ENCODE measurements around the gene CCDC88B. TPM values are rescaled to one million over a fixed set of nuclear protein-coding genes. Genes with fewer than 3 reads are reported as not detected.
A peak's percentile ranks its signal among the peaks of the same experiment; 100 is the strongest.
"Not testable (repeated sequence)": the region's sequence is repeated elsewhere in the genome, so short reads cannot be mapped to it uniquely, and the experiment has no call there.

The CCDC88B gene
- total RNA-seq, 1 donor = 1.2 TPM

DNA sequence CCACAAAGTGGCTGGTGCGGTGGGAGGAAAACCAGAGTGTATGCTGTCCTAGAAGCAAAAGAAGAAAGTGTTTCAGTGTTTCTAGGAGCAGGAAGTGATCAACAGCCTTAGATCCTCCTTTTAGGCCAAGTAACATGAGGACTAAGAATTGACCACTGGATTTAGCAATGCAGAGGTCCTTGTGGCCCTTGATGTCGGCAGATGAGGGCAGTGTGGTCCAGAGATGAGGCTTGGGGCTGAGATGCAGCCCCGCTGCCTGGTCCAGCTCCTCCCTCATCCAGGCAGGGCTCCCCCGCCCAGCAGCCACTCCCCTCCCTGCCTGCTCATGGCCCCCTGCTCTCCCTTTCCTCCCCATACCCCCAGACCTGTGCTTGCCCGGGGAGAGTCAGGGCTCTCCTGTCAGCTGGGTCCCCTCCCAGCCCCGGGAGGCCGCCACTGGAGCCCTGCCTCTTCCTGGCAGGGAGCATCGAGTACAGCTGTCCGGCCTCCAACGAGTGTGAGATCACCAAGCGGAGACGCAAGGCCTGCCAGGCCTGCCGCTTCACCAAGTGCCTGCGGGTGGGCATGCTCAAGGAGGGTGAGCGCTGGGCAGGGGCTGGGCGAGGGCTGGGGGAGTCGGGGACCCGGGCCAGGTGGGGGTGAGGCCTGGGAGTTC lies 26.4 kb upstream of the CCDC88B start:
- peak; percentile 77 for DNase-seq (ENCODE audit: low read depth)
- TF ChIP-seq, protein P1, sequence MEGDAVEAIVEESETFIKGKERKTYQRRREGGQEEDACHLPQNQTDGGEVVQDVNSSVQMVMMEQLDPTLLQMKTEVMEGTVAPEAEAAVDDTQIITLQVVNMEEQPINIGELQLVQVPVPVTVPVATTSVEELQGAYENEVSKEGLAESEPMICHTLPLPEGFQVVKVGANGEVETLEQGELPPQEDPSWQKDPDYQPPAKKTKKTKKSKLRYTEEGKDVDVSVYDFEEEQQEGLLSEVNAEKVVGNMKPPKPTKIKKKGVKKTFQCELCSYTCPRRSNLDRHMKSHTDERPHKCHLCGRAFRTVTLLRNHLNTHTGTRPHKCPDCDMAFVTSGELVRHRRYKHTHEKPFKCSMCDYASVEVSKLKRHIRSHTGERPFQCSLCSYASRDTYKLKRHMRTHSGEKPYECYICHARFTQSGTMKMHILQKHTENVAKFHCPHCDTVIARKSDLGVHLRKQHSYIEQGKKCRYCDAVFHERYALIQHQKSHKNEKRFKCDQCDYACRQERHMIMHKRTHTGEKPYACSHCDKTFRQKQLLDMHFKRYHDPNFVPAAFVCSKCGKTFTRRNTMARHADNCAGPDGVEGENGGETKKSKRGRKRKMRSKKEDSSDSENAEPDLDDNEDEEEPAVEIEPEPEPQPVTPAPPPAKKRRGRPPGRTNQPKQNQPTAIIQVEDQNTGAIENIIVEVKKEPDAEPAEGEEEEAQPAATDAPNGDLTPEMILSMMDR (IDR thresholded peaks at IDR 0.05; ENCODE audit: insufficient read depth, low read length) = peak; percentile 30
- H3K4me3 ChIP-seq (ENCODE audit: low read depth, low read length) = peak overlapping the region; percentile 62

DNA sequence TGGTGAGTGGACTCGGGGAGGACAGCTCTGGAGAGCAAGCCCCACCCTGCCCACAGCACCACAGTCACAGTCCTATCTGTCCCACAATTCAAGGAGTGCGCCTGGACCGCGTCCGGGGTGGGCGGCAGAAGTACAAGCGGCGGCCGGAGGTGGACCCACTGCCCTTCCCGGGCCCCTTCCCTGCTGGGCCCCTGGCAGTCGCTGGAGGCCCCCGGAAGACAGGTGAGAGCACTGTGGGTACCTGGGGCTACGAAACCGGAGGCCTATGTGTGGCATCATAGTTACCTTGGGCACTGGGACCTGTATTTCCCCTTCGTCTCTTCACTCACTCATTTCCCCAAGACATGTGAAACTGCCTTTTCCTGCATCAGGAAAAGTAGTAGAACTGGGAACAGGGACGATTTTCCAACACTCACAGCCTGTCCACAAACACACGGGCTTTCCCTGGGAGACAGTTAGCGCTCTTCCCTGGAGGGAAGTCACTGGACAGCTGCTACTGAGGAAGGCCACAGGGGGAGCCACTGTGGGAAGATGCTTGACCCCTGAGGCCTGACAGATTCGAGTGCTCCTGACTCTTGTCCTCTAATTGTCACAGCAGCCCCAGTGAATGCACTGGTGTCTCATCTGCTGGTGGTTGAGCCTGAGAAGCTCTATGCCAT lies 25.7 kb upstream of the CCDC88B start:
- no peak for DNase-seq (ENCODE audit: low read depth)

DNA sequence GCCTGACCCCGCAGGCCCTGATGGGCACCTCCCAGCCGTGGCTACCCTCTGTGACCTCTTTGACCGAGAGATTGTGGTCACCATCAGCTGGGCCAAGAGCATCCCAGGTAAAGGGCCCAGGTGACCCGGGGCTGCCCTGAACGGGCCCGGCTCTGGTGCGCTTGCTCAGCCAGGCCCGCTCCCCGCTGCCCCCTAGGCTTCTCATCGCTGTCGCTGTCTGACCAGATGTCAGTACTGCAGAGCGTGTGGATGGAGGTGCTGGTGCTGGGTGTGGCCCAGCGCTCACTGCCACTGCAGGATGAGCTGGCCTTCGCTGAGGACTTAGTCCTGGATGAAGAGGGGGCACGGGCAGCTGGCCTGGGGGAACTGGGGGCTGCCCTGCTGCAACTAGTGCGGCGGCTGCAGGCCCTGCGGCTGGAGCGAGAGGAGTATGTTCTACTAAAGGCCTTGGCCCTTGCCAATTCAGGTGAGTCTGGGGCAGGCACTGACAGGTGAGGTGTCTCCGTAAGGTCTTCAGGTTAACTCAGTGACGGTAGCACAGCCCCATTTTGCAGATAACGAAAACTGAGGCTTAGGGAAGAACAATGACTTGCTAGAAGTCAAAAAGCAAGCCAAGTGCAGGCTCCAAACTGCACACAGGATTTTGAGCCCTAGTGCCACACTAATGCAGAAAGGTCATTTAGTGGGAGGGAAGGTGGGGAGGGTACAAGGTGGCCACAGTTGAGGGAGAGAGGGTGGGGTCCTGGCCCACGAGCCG lies 25.0 kb upstream of the CCDC88B start:
- no peak for DNase-seq (ENCODE audit: low read depth)
- TF ChIP-seq, protein P1 (IDR thresholded peaks at IDR 0.05; ENCODE audit: insufficient read depth, low read length) = no peak
- no peak overlapping the region for H3K4me3 ChIP-seq (ENCODE audit: low read depth, low read length)

More for the DNA sequence above, 25.7 kb upstream of the CCDC88B start:
- TF ChIP-seq, protein P1 (IDR thresholded peaks at IDR 0.05; ENCODE audit: insufficient read depth, low read length) = peak; percentile 24
- peak overlapping the region; percentile 62 for H3K4me3 ChIP-seq (ENCODE audit: low read depth, low read length)

DNA sequence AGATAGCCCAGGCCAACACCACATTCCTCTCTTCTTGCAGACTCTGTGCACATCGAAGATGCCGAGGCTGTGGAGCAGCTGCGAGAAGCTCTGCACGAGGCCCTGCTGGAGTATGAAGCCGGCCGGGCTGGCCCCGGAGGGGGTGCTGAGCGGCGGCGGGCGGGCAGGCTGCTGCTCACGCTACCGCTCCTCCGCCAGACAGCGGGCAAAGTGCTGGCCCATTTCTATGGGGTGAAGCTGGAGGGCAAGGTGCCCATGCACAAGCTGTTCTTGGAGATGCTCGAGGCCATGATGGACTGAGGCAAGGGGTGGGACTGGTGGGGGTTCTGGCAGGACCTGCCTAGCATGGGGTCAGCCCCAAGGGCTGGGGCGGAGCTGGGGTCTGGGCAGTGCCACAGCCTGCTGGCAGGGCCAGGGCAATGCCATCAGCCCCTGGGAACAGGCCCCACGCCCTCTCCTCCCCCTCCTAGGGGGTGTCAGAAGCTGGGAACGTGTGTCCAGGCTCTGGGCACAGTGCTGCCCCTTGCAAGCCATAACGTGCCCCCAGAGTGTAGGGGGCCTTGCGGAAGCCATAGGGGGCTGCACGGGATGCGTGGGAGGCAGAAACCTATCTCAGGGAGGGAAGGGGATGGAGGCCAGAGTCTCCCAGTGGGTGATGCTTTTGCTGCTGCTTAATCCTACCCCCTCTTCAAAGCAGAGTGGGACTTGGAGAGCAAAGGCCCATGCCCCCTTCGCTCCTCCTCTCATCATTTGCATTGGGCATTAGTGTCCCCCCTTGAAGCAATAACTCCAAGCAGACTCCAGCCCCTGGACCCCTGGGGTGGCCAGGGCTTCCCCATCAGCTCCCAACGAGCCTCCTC lies 24.1 kb upstream of the CCDC88B start:
- H3K4me3 ChIP-seq (ENCODE audit: low read depth, low read length) = peak overlapping the region; percentile 22
- DNase-seq (ENCODE audit: low read depth) = not testable (repeated sequence)

DNA sequence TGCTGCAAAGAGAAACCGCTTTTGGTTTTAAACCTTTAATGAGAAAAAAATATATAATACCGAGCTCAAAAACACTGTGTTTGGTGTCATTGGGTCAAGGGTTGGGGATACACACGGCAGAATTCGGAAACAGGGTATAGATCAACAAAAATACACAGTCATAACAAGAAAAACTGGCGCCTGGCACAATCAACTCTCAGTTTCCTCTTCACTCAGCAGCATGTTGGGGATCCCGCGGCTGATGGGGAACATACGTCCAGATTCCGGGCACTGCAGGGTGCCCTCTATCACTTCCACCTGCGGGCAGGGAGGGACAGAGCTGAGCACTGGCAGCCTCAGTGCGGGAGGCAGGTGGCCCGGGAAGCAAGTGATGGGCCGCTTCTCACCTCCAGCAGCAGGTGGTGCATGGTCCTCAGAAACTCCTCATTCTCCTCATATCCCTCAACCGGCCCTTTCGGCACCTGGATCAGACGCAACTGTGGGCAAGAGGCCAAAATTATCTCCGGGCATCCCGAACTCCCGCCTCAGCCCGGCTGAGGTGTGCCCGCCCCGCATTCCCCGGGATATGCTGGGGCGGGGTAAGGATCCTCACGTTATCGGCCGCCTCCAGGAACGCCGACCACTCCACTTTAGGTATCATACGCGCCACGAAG lies 23.2 kb upstream of the CCDC88B start:
- DNase-seq (ENCODE audit: low read depth) = no peak
- peak overlapping the region; percentile 95 for H3K4me3 ChIP-seq (ENCODE audit: low read depth, low read length)
- TF ChIP-seq, protein P1 (IDR thresholded peaks at IDR 0.05; ENCODE audit: insufficient read depth, low read length) = no peak

DNA sequence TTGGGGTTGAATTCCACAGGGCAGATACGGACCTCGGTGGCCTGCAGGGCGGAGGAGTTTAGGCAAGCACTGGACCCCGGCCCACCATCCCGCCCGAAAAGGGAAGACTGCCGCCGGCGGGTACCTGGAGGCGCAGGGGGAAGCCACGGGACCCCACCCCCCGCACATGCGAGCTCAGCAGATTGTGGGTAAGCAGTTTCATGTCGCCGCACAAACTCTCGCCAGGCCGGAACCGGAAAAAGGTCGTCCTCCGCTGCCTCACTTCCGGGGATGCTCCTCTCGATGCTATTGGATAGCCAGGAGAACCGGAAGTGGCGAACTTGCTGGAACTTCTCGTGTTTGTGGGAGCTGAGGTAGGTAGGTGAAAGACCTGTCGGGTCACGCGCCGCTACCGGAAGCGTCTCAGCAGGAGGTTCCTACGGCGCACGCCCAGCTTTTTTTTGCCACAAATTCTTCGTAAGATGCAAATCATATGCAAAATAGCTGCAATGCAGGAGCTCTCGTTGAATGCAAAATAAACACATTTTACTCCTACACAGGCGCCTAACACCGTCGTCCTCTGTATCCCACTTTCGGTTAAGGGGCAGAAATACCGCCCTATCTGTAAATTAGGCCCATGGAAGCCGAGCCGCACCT lies 22.6 kb upstream of the CCDC88B start, which contains the start of gene TRMT112:
Gene TRMT112, minus strand, starts transcription at position 235 of the 636 bp plus-strand sequence. Its CDS starts 33 bp downstream, at position 202.
- TF ChIP-seq, protein P1 (IDR thresholded peaks at IDR 0.05; ENCODE audit: insufficient read depth, low read length) = no peak
- peak; percentile 97 for DNase-seq (ENCODE audit: low read depth)
- peak within 1 kb of the TSS; percentile 95 for H3K4me3 ChIP-seq (ENCODE audit: low read depth, low read length)
